DOHH2 (cell line): ENCODE measurements around the gene COL4A1.

ENCODE experiments used
- H3F3A ChIP-seq: fragments of 200-600 bp; sonication (generic), shearing (Covaris generic); 2 replicates; pipeline ENCODE4 v1.6.0; 2016; ENCODE audit warnings: antibody characterized with exemption, mild to moderate bottlenecking; ENCODE audit not compliant: control insufficient read depth, insufficient read depth
- H3K27ac ChIP-seq: fragments of 200-600 bp; sonication (generic); 2 replicates; pipeline ENCODE4 v1.5.1; 2014; ENCODE audit warnings: low read depth, mild to moderate bottlenecking, low read length, moderate library complexity
- H3K27me3 ChIP-seq: fragments of 200-600 bp; sonication (generic); 2 replicates; pipeline ENCODE4 v1.6.1; 2014; ENCODE audit warnings: mild to moderate bottlenecking, low read length, mixed read lengths; ENCODE audit not compliant: control insufficient read depth
- H3K36me3 ChIP-seq: fragments of 200-600 bp; sonication (generic); 2 replicates; pipeline ENCODE4 v1.6.1; 2014; ENCODE audit warnings: mild to moderate bottlenecking, low read length, moderate library complexity, mixed read lengths; ENCODE audit not compliant: control insufficient read depth
- H3K4me1 ChIP-seq: fragments of 200-600 bp; sonication (generic); 2 replicates; pipeline ENCODE4 v1.6.1; 2014; ENCODE audit warnings: mild to moderate bottlenecking, low read length, mixed read lengths; ENCODE audit not compliant: control insufficient read depth
- H3K4me2 ChIP-seq: fragments of 200-600 bp; sonication (generic); 2 replicates; pipeline ENCODE4 v1.6.0; 2014; ENCODE audit warnings: mild to moderate bottlenecking, low read length, moderate library complexity
- H3K4me3 ChIP-seq: fragments of 200-600 bp; sonication (generic); 2 replicates; pipeline ENCODE4 v1.5.1; 2014; ENCODE audit warnings: mild to moderate bottlenecking, low read length, mixed read lengths
- H3K79me2 ChIP-seq: fragments of 200-600 bp; sonication (generic); 2 replicates; pipeline ENCODE4 v1.6.1; 2014; ENCODE audit warnings: mild to moderate bottlenecking, low read length, mixed read lengths; ENCODE audit not compliant: control insufficient read depth
- H3K9me2 ChIP-seq: fragments of 200-600 bp; sonication (generic); replicated peaks from 2 replicates; pipeline ENCODE4 v1.6.1; 2014; ENCODE audit warnings: mild to moderate bottlenecking, low read length, mixed read lengths; ENCODE audit not compliant: control insufficient read depth
- H3K9me3 ChIP-seq: fragments of 200-600 bp; sonication (generic); 2 replicates; pipeline ENCODE4 v1.6.1; 2014; ENCODE audit warnings: antibody characterized with exemption, low read length, mixed read lengths; ENCODE audit not compliant: control insufficient read depth, insufficient read depth
- H4K20me1 ChIP-seq: fragments of 200-600 bp; sonication (generic); 2 replicates; pipeline ENCODE4 v1.6.0; 2014; ENCODE audit warnings: low read depth, mild to moderate bottlenecking, antibody characterized with exemption, low read length, moderate library complexity; ENCODE audit not compliant: control insufficient read depth, insufficient read depth
- CTCF ChIP-seq: fragments of 200-600 bp; sonication (generic); IDR thresholded peaks from one replicate; pipeline ENCODE4 v1.5.1; 2014; ENCODE audit warnings: antibody characterized with exemption, mild to moderate bottlenecking, low read depth, low read length; ENCODE audit not compliant: poor library complexity, severe bottlenecking
- EZH2phosphoT487 ChIP-seq: fragments of 200-600 bp; sonication (generic); IDR thresholded peaks from 2 replicates; pipeline ENCODE4 v1.6.1; 2017; ENCODE audit warnings: borderline replicate concordance, mild to moderate bottlenecking, antibody characterized with exemption, low read length, moderate library complexity, mixed read lengths

COL4A1 gene

GRCh38 chr13:110271313-110271712 lies 35.6 kb downstream of the COL4A1 start:
- H3F3A ChIP-seq = no peaks in the 10 kb centered on the region
- no peaks in the 10 kb centered on the region for H3K27me3 ChIP-seq
- no peak overlapping the region for H3K27ac ChIP-seq
- no peak overlapping the region for H3K4me2 ChIP-seq
- H3K4me1 ChIP-seq = no peaks in the 10 kb centered on the region
- no peak overlapping the region for H3K4me3 ChIP-seq
- H3K9me3 ChIP-seq = no peaks in the 10 kb centered on the region
- H3K36me3 ChIP-seq = no peaks in the 10 kb centered on the region
- no peaks in the 10 kb centered on the region for H3K79me2 ChIP-seq
- TF ChIP-seq CTCF (no peak), EZH2phosphoT487 (no peak)
- H3K9me2 ChIP-seq = no peaks in the 10 kb centered on the region
- H4K20me1 ChIP-seq = no peaks in the 10 kb centered on the region

GRCh38 chr13:110270507-110270906 lies 36.5 kb downstream of the COL4A1 start:
- H3K4me3 ChIP-seq = no peak overlapping the region
- H3K27me3 ChIP-seq = no peaks in the 10 kb centered on the region
- no peak overlapping the region for H3K27ac ChIP-seq
- no peaks in the 10 kb centered on the region for H3K36me3 ChIP-seq
- H3K4me2 ChIP-seq = no peak overlapping the region
- H3F3A ChIP-seq = no peaks in the 10 kb centered on the region
- no peaks in the 10 kb centered on the region for H3K9me3 ChIP-seq
- H3K4me1 ChIP-seq = no peaks in the 10 kb centered on the region
- no peaks in the 10 kb centered on the region for H3K79me2 ChIP-seq
- H3K9me2 ChIP-seq = no peaks in the 10 kb centered on the region
- H4K20me1 ChIP-seq = no peaks in the 10 kb centered on the region
- no peak for TF ChIP-seq CTCF
- TF ChIP-seq EZH2phosphoT487 = no peak

GRCh38 chr13:110269509-110270185 lies 37.3 kb downstream of the COL4A1 start:
- no peaks in the 10 kb centered on the region for H3F3A ChIP-seq
- H3K27ac ChIP-seq = no peak overlapping the region

More at GRCh38 chr13:110269509-110270185, 37.3 kb downstream of the COL4A1 start:
- Histone ChIP-seq H3K4me2 (no peak overlapping the region), H3K27me3 (no peaks in the 10 kb centered on the region), H3K9me3 (no peaks in the 10 kb centered on the region), H3K4me1 (no peaks in the 10 kb centered on the region), H3K79me2 (no peaks in the 10 kb centered on the region), H3K36me3 (no peaks in the 10 kb centered on the region), H4K20me1 (no peaks in the 10 kb centered on the region), H3K9me2 (no peaks in the 10 kb centered on the region), H3K4me3 (no peak overlapping the region)
- TF ChIP-seq EZH2phosphoT487 = no peak
- no peak for TF ChIP-seq CTCF
